T1000 (cell line): ENCODE data around the gene ZNF775.

Experiments
- DNase-seq: peaks from one replicate; lab custom pipeline; 2025; ENCODE audit warnings: mixed read lengths; lab: John Stamatoyannopoulos, UW

Gene ZNF775

GRCh38 chr7:150346922-150347321 lies 32.2 kb upstream of the ZNF775 start:
- DNase-seq = no peak

GRCh38 chr7:150351587-150352194 lies 27.4 kb upstream of the ZNF775 start:
- DNase-seq = no peak

- no peak for DNase-seq
Observed at GRCh38 chr7:150355666-150356059, 23.5 kb upstream of the ZNF775 start.

- DNase-seq = no peak
Observed at GRCh38 chr7:150356265-150356897, 22.7 kb upstream of the ZNF775 start.

- no peak for DNase-seq
Observed at GRCh38 chr7:150357270-150357669, 21.9 kb upstream of the ZNF775 start.

- DNase-seq = no peak
Observed at GRCh38 chr7:150357771-150358427, 21.2 kb upstream of the ZNF775 start.

- no peak for DNase-seq
Observed at GRCh38 chr7:150358433-150358832, 20.7 kb upstream of the ZNF775 start.

- DNase-seq = no peak
Observed at GRCh38 chr7:150358988-150359621, 20.0 kb upstream of the ZNF775 start.

GRCh38 chr7:150359622-150360362 lies 19.3 kb upstream of the ZNF775 start:
- no peak for DNase-seq

- DNase-seq = no peak
Observed at GRCh38 chr7:150360363-150361058, 18.6 kb upstream of the ZNF775 start.

- DNase-seq = no peak
Observed at GRCh38 chr7:150361402-150361801, 17.7 kb upstream of the ZNF775 start.

GRCh38 chr7:150361807-150362621 lies 17.1 kb upstream of the ZNF775 start:
- no peak for DNase-seq

GRCh38 chr7:150363370-150363769 lies 15.8 kb upstream of the ZNF775 start:
- DNase-seq = no peak

- no peak for DNase-seq
Observed at GRCh38 chr7:150363872-150364271, 15.3 kb upstream of the ZNF775 start.

- no peak for DNase-seq
Observed at GRCh38 chr7:150365194-150365593, 13.9 kb upstream of the ZNF775 start.

GRCh38 chr7:150365673-150366398 lies 13.3 kb upstream of the ZNF775 start:
- DNase-seq = no peak

GRCh38 chr7:150367677-150368095 lies 11.4 kb upstream of the ZNF775 start:
- no peak for DNase-seq

GRCh38 chr7:150368096-150368883 lies 10.8 kb upstream of the ZNF775 start, which contains the start of gene REPIN1:
Gene REPIN1, plus strand, starts transcription at chr7:150368822. Its CDS starts 890 bp downstream, at chr7:150369712.
- DNase-seq = peak; percentile 50
